Measurements from ENCODE around the gene CDK5RAP2. TPM values are rescaled to one million over a fixed set of nuclear protein-coding genes. Genes with fewer than 3 reads are reported as not detected.

CDK5RAP2 gene
- total and polyA plus RNA-seq, 9 of the 15 experiments (the other 6 are each of a cell fraction or from before 2014, with no cell fraction given) = 19.9 to 68.8 (median 42.2) TPM

GRCh38 chr9:120538339-120538738 is 41.6 kb downstream of the CDK5RAP2 start:
- Histone ChIP-seq H4K20me1 (replicated peaks; ENCODE audit: control insufficient read depth, insufficient read depth, low read length) (no peaks in the 10 kb centered on the region), H3K36me3 (ENCODE audit: control insufficient read depth, insufficient read depth, low read length) (peaks cover 84% of the 10 kb centered on the region), H3K4me2 (ENCODE audit: insufficient read depth, low read length) (no peak overlapping the region), H3K4me1 (replicated peaks in 1 of 2; ENCODE audit: control insufficient read depth in 2 of 2, insufficient read depth in 2 of 2, low read length in 2 of 2) (peaks cover 0 to 2% of the 10 kb centered on the region in 2 experiments; a peak in 2 of 5 replicates), H3K79me2 (ENCODE audit: control insufficient read depth, insufficient read depth, low read length) (no peaks in the 10 kb centered on the region), H3K27ac (ENCODE audit: extremely low read depth, low read depth, low read length) (no peak overlapping the region), H3K9ac (ENCODE audit: insufficient read depth in 1 of 2, low read depth in 2 of 2, low read length in 2 of 2) (no peak overlapping the region), H3K9me3 (replicated peaks; ENCODE audit: control insufficient read depth, insufficient read depth, low read depth, low read length) (no peaks in the 10 kb centered on the region), H3K9me1 (ENCODE audit: control insufficient read depth, insufficient read depth, low read length) (no peaks in the 10 kb centered on the region), H3K4me3 (no peak overlapping the region), H3K27me3 (ENCODE audit: control insufficient read depth in 2 of 2, insufficient read depth in 2 of 2, low read length in 2 of 2) (no peaks in the 10 kb centered on the region), H2AFZ (ENCODE audit: low read depth, low read length) (no peak overlapping the region)
- in situ Hi-C loops (cut with MboI) = no loop called here
- ATAC-seq (no peak), DNase-seq (ENCODE audit: extremely low read depth in 1 of 4, low spot score in 3 of 4) (no peak), FAIRE-seq (no peak)
- ChIA-PET POLR2A (interaction anchor here (0.7 to 1.2 kb wide), 2 partner anchors 9 to 20 kb away, joined by 3 to 4 read pairs; no protein-coding TSS in a partner anchor), CTCF (ENCODE audit: low intra/inter-chr PET ratio) (no interaction called here)
- TF ChIP-seq ZEB2 (IDR thresholded peaks at IDR 0.05) (no peak), ZNF395 (CRISPR knock-in tag; IDR thresholded peaks at IDR 0.05) (no peak), TBP (optimal IDR thresholded peaks at IDR 0.05; ENCODE audit: low read depth, low read length) (no peak), RFX7 (CRISPR knock-in tag; IDR thresholded peaks at IDR 0.05) (no peak), SUPT5H (IDR thresholded peaks at IDR 0.05) (no peak), NR2F6 (CRISPR knock-in tag; IDR thresholded peaks at IDR 0.05) (no peak), SLC30A9 (CRISPR knock-in tag; IDR thresholded peaks at IDR 0.05) (no peak), TAF7 (tag; IDR thresholded peaks at IDR 0.05) (no peak), TARDBP (IDR thresholded peaks at IDR 0.05) (no peak), ELF1 (tag; IDR thresholded peaks at IDR 0.05) (no peak), BHLHE40 (IDR thresholded peaks at IDR 0.05; ENCODE audit: low read length) (no peak), ZNF277 (CRISPR knock-in tag; IDR thresholded peaks at IDR 0.05; ENCODE audit: borderline replicate concordance) (no peak), EGR1 (conservative IDR thresholded peaks at IDR 0.05) (no peak), ZSCAN32 (CRISPR knock-in tag; IDR thresholded peaks at IDR 0.05) (no peak), ZNF57 (CRISPR knock-in tag; IDR thresholded peaks at IDR 0.05) (no peak), ZC3H11A (IDR thresholded peaks at IDR 0.05; ENCODE audit: low read depth, low read length) (no peak)
- 81% methylated on average over 3 of the region's 3 CpGs for WGBS (ENCODE audit: insufficient coverage, low coverage, missing lambda C conversion rate)
- intact Hi-C loops (cut with micrococcal nuclease) = no loop called here
- no TSS peak for BruUV-seq (replicated peaks)

Data from K562 (cell line).